ENCODE results near the gene CHD3. TPM values are rescaled to one million over a fixed set of nuclear protein-coding genes. Genes with fewer than 3 reads are reported as not detected.

Gene CHD3
- polyA plus RNA-seq, 1 donor from 2014 or later, result 115 TPM

DNA sequence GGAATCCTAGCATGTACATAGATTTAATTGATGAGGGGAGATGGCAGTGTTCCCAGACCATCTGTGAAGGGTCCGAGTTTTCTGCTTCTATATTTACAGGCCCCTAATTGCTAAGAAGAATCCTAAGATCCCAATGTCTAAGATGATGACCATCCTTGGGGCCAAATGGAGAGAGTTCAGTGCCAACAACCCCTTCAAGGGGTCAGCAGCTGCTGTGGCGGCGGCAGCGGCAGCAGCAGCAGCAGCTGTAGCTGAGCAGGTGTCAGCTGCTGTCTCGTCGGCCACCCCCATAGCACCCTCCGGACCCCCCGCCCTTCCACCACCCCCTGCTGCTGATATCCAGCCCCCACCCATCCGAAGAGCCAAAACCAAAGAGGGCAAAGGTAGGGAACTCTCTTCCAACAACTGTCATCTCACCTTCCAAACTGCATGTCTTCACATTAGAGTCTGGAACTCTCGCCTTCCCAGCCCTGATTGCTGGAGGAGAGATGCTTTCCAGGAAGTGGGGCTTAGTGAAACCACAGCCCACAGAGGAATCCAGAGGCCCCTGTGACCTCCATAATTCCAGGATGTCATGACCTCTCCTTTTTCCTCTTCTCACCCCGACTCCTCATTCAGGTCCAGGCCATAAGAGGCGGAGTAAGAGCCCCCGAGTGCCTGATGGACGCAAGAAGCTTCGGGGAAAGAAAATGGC lies 4.7 kb downstream of the CHD3 start:
- H3K27me3 ChIP-seq (ENCODE audit: insufficient read depth, low read depth, low read length), result no peaks in the 10 kb centered on the region
- no peaks in the 10 kb centered on the region for H3K9me2 ChIP-seq (ENCODE audit: insufficient read depth, low read length)
- H2AFZ ChIP-seq (ENCODE audit: low read depth, low read length), result no peak overlapping the region
- H3K9me3 ChIP-seq (ENCODE audit: low read length), result no peaks in the 10 kb centered on the region
- H4K20me1 ChIP-seq (ENCODE audit: insufficient read depth), result no peaks in the 10 kb centered on the region
- H3K27ac ChIP-seq (ENCODE audit: low read length), result no peak overlapping the region
- H3K9ac ChIP-seq (ENCODE audit: low read length), result no peak overlapping the region
- H3F3A ChIP-seq (ENCODE audit: insufficient read depth, low read length, poor library complexity, severe bottlenecking), result peaks cover 2% of the 10 kb centered on the region
- H3K4me2 ChIP-seq (ENCODE audit: low read length), result no peak overlapping the region
- no peak overlapping the region for H3K4me3 ChIP-seq (ENCODE audit: low read length)
- TF ChIP-seq RAD21 (conservative IDR thresholded peaks at IDR 0.05) (no peak), EP300 (conservative IDR thresholded peaks at IDR 0.05; ENCODE audit: poor library complexity, severe bottlenecking) (no peak), MXI1 (conservative IDR thresholded peaks at IDR 0.05; ENCODE audit: poor library complexity, severe bottlenecking) (no peak), TAF1 (IDR thresholded peaks at IDR 0.05; ENCODE audit: low read depth) (no peak), EZH2 (IDR thresholded peaks at IDR 0.05; ENCODE audit: borderline replicate concordance, insufficient read depth, low read length, poor library complexity, severe bottlenecking) (no peak), REST (IDR thresholded peaks at IDR 0.05; ENCODE audit: borderline replicate concordance) (no peak), SMC3 (conservative IDR thresholded peaks at IDR 0.05; ENCODE audit: poor library complexity) (no peak), POLR2AphosphoS5 (IDR thresholded peaks at IDR 0.05) (no peak), CTCF (IDR thresholded peaks at IDR 0.05; ENCODE audit: poor library complexity, severe bottlenecking) (no peak)
- H3K36me3 ChIP-seq (ENCODE audit: insufficient read depth, low read length), result peaks cover 4% of the 10 kb centered on the region
- peaks cover 34% of the 10 kb centered on the region for H3K79me2 ChIP-seq (replicated peaks; ENCODE audit: insufficient read depth, low read length)

DNA sequence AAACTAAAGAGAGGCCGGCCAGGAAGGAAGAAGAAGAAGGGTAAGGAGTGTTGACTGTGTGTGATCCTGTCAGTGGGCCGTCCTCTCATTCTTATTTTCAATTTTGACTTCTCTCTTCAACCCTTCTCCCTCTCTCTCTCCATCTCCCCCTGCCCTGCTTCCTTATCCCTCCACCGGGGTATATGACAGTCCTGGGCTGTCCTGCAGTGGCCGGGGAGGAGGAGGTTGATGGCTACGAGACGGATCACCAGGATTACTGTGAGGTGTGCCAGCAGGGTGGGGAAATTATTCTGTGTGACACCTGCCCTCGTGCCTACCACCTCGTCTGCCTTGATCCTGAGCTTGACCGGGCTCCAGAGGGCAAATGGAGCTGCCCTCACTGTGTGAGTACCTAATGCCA lies 5.6 kb downstream of the CHD3 start:
- H3F3A ChIP-seq (ENCODE audit: insufficient read depth, low read length, poor library complexity, severe bottlenecking), result no peaks in the 10 kb centered on the region
- TF ChIP-seq REST (IDR thresholded peaks at IDR 0.05; ENCODE audit: borderline replicate concordance), result no peak
- no peak for TF ChIP-seq SMC3 (conservative IDR thresholded peaks at IDR 0.05; ENCODE audit: poor library complexity)
- TF ChIP-seq RAD21 (conservative IDR thresholded peaks at IDR 0.05), result no peak
- TF ChIP-seq EZH2 (IDR thresholded peaks at IDR 0.05; ENCODE audit: borderline replicate concordance, insufficient read depth, low read length, poor library complexity, severe bottlenecking), result no peak
- no peak for TF ChIP-seq POLR2AphosphoS5 (IDR thresholded peaks at IDR 0.05)
- TF ChIP-seq CTCF (IDR thresholded peaks at IDR 0.05; ENCODE audit: poor library complexity, severe bottlenecking), result no peak
- TF ChIP-seq EP300 (conservative IDR thresholded peaks at IDR 0.05; ENCODE audit: poor library complexity, severe bottlenecking), result no peak
- no peak for TF ChIP-seq TAF1 (IDR thresholded peaks at IDR 0.05; ENCODE audit: low read depth)
- TF ChIP-seq MXI1 (conservative IDR thresholded peaks at IDR 0.05; ENCODE audit: poor library complexity, severe bottlenecking), result no peak
- peaks cover 4% of the 10 kb centered on the region for H3K36me3 ChIP-seq (ENCODE audit: insufficient read depth, low read length)
- H3K4me2 ChIP-seq (ENCODE audit: low read length), result no peak overlapping the region
- no peak overlapping the region for H3K27ac ChIP-seq (ENCODE audit: low read length)
- H4K20me1 ChIP-seq (ENCODE audit: insufficient read depth), result no peaks in the 10 kb centered on the region
- H3K27me3 ChIP-seq (ENCODE audit: insufficient read depth, low read depth, low read length), result no peaks in the 10 kb centered on the region
- no peaks in the 10 kb centered on the region for H3K9me3 ChIP-seq (ENCODE audit: low read length)
- H3K4me3 ChIP-seq (ENCODE audit: low read length), result no peak overlapping the region
- no peaks in the 10 kb centered on the region for H3K9me2 ChIP-seq (ENCODE audit: insufficient read depth, low read length)
- no peak overlapping the region for H3K9ac ChIP-seq (ENCODE audit: low read length)
- no peak overlapping the region for H2AFZ ChIP-seq (ENCODE audit: low read depth, low read length)
- peaks cover 25% of the 10 kb centered on the region for H3K79me2 ChIP-seq (replicated peaks; ENCODE audit: insufficient read depth, low read length)
